ENCODE data around the gene TRAFD1.

- TF ChIP-seq GATA2 (IDR thresholded peaks at IDR 0.05; ENCODE audit: low read depth, low read length) (no peak), GATA3 (IDR thresholded peaks at IDR 0.05; ENCODE audit: low read depth, low read length) (no peak)
Observed at GRCh38 chr12:112184056-112184887, 58.9 kb downstream of the TRAFD1 start.

Data from SH-SY5Y (cell line).